GM12892 (cell line): Measurements from ENCODE around the gene ZNF385C.

Experiments used
- POLR2A ChIP-seq: IDR thresholded peaks from 2 replicates; pipeline ENCODE4 v1.6.1; 2011; ENCODE audit warnings: low read depth, low read length, control low read depth
- TAF1 ChIP-seq: IDR thresholded peaks from 2 replicates; pipeline ENCODE4 v1.6.1; 2011; ENCODE audit warnings: low read depth, mild to moderate bottlenecking, control low read depth, low read length, borderline replicate concordance

DNA sequence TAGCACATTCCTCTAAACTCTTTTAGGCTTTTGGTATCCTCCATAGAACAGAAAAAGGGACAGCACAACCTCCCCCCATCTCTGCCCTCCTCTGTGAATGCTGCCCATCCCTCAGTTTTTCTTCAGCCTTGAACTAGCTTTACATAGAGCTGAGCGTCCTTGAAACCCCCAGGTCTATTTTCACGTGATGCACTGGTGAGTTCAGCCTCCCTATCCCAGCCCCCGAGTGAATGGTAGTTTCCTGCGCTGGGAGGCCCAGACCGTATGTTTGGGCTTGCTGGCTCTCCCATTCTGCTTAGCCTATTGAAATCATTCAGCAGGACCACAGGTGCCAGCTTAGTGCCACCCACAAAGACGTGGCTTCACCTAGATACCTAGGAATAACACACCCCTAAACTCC is 22.5 kb downstream of the ZNF385C start:
- TF ChIP-seq TAF1 (no peak), POLR2A (no peak)
